NCI-H146 (cell line): ENCODE measurements around the gene EYS.

Source experiments
- DNase-seq: peaks from one replicate; lab custom pipeline; 2025; lab: John Stamatoyannopoulos, UW

EYS gene

GRCh38 chr6:64721865-64722264, 985.2 kb downstream of the EYS start:
- no peak for DNase-seq

GRCh38 chr6:64717281-64717680, 989.7 kb downstream of the EYS start:
- DNase-seq, result no peak

GRCh38 chr6:64715624-64716023, 991.4 kb downstream of the EYS start:
- DNase-seq, result no peak

GRCh38 chr6:64714073-64714472, 993.0 kb downstream of the EYS start:
- no peak for DNase-seq

- DNase-seq, result no peak
Measured at GRCh38 chr6:64713175-64713574, 993.9 kb downstream of the EYS start.

GRCh38 chr6:64712606-64713005, 994.4 kb downstream of the EYS start:
- DNase-seq, result no peak

- no peak for DNase-seq
Measured at GRCh38 chr6:64703922-64704321, 1003.1 kb downstream of the EYS start.

GRCh38 chr6:64696053-64696452, 1011.0 kb downstream of the EYS start:
- DNase-seq, result no peak

GRCh38 chr6:64694356-64694755, 1012.7 kb downstream of the EYS start:
- no peak for DNase-seq

GRCh38 chr6:64691064-64691463, 1016.0 kb downstream of the EYS start:
- DNase-seq, result no peak

GRCh38 chr6:64685401-64685800, 1021.6 kb downstream of the EYS start:
- no peak for DNase-seq

GRCh38 chr6:64683682-64684081, 1023.3 kb downstream of the EYS start:
- no peak for DNase-seq

- no peak for DNase-seq
Measured at GRCh38 chr6:64681416-64682160, 1025.4 kb downstream of the EYS start.

- no peak for DNase-seq
Measured at GRCh38 chr6:64680446-64680845, 1026.6 kb downstream of the EYS start.

GRCh38 chr6:64679416-64679815, 1027.6 kb downstream of the EYS start:
- DNase-seq, result no peak

- DNase-seq, result no peak
Measured at GRCh38 chr6:64672651-64673050, 1034.4 kb downstream of the EYS start.

GRCh38 chr6:64672131-64672530, 1034.9 kb downstream of the EYS start:
- no peak for DNase-seq

GRCh38 chr6:64665137-64665536, 1041.9 kb downstream of the EYS start:
- no peak for DNase-seq

- no peak for DNase-seq
Measured at GRCh38 chr6:64664480-64664879, 1042.5 kb downstream of the EYS start.

- DNase-seq, result peak; percentile 1
Measured at GRCh38 chr6:64644024-64644423, 1063.0 kb downstream of the EYS start.

- no peak for DNase-seq
Measured at GRCh38 chr6:64630901-64631300, 1076.1 kb downstream of the EYS start.

GRCh38 chr6:64622944-64623343, 1084.1 kb downstream of the EYS start:
- no peak for DNase-seq

GRCh38 chr6:64602993-64603392, 1104.0 kb downstream of the EYS start:
- DNase-seq, result no peak

- no peak for DNase-seq
Measured at GRCh38 chr6:64591676-64592036, 1115.4 kb downstream of the EYS start.
